Rectal smooth muscle tissue (tissue), 1 donor: ENCODE results near the gene RAB18.

Source experiments
- H3K27ac ChIP-seq: one replicate; pipeline ENCODE4 v1.7.0; 2013; ENCODE audit warnings: low read depth, low read length, inconsistent platforms
- H3K27me3 ChIP-seq: one replicate; pipeline ENCODE4 v1.7.0; 2013; ENCODE audit warnings: low read length; ENCODE audit not compliant: control insufficient read depth, insufficient read depth
- H3K36me3 ChIP-seq: one replicate; pipeline ENCODE4 v1.7.0; 2013; ENCODE audit warnings: low read length; ENCODE audit not compliant: control insufficient read depth, insufficient read depth
- H3K4me1 ChIP-seq: one replicate; pipeline ENCODE4 v1.7.0; 2013; ENCODE audit warnings: low read length; ENCODE audit not compliant: control insufficient read depth, insufficient read depth
- H3K4me3 ChIP-seq: one replicate; pipeline ENCODE4 v1.7.0; 2013; ENCODE audit warnings: low read length
- H3K9ac ChIP-seq: one replicate; pipeline ENCODE4 v1.7.0; 2013; ENCODE audit warnings: low read length

Gene RAB18

GRCh38 chr10:27536437-27536836 is 32.3 kb downstream of the RAB18 start:
- H3K36me3 ChIP-seq: peaks cover 17% of the 10 kb centered on the region
- H3K4me3 ChIP-seq: no peak overlapping the region
- no peaks in the 10 kb centered on the region for H3K27me3 ChIP-seq
- no peaks in the 10 kb centered on the region for H3K4me1 ChIP-seq
- H3K9ac ChIP-seq: no peak overlapping the region
- H3K27ac ChIP-seq: no peak overlapping the region

GRCh38 chr10:27537166-27537565 is 33.1 kb downstream of the RAB18 start:
- Histone ChIP-seq H3K4me3 (no peak overlapping the region), H3K4me1 (no peaks in the 10 kb centered on the region), H3K36me3 (peaks cover 17% of the 10 kb centered on the region), H3K27ac (no peak overlapping the region), H3K9ac (no peak overlapping the region), H3K27me3 (no peaks in the 10 kb centered on the region)

- no peaks in the 10 kb centered on the region for H3K4me1 ChIP-seq
- no peak overlapping the region for H3K27ac ChIP-seq
- peaks cover 17% of the 10 kb centered on the region for H3K36me3 ChIP-seq
- H3K9ac ChIP-seq: no peak overlapping the region
- no peaks in the 10 kb centered on the region for H3K27me3 ChIP-seq
- H3K4me3 ChIP-seq: no peak overlapping the region
These were observed 33.7 kb downstream of the RAB18 start for GRCh38 chr10:27537787-27538186.

GRCh38 chr10:27540672-27541071 is 36.6 kb downstream of the RAB18 start:
- no peaks in the 10 kb centered on the region for H3K27me3 ChIP-seq
- no peak overlapping the region for H3K27ac ChIP-seq
- H3K4me1 ChIP-seq: no peaks in the 10 kb centered on the region
- H3K9ac ChIP-seq: no peak overlapping the region
- H3K36me3 ChIP-seq: peaks cover 5% of the 10 kb centered on the region
- no peak overlapping the region for H3K4me3 ChIP-seq

- Histone ChIP-seq H3K4me3 (no peak overlapping the region), H3K36me3 (peaks cover 5% of the 10 kb centered on the region), H3K27ac (no peak overlapping the region), H3K27me3 (no peaks in the 10 kb centered on the region), H3K9ac (no peak overlapping the region), H3K4me1 (no peaks in the 10 kb centered on the region)
These were observed 38.0 kb downstream of the RAB18 start for GRCh38 chr10:27541796-27542729.

- no peak overlapping the region for H3K27ac ChIP-seq
- no peaks in the 10 kb centered on the region for H3K27me3 ChIP-seq
- H3K4me1 ChIP-seq: no peaks in the 10 kb centered on the region
- H3K36me3 ChIP-seq: peaks cover 2% of the 10 kb centered on the region
- H3K4me3 ChIP-seq: no peak overlapping the region
- H3K9ac ChIP-seq: no peak overlapping the region
These were observed 38.7 kb downstream of the RAB18 start for GRCh38 chr10:27542812-27543211.

- Histone ChIP-seq H3K9ac (no peak overlapping the region), H3K4me3 (no peak overlapping the region), H3K4me1 (no peaks in the 10 kb centered on the region), H3K27me3 (no peaks in the 10 kb centered on the region), H3K36me3 (no peaks in the 10 kb centered on the region), H3K27ac (no peak overlapping the region)
These were observed 42.9 kb downstream of the RAB18 start for GRCh38 chr10:27547047-27547446.

GRCh38 chr10:27547482-27547881 is 43.4 kb downstream of the RAB18 start:
- no peak overlapping the region for H3K9ac ChIP-seq
- H3K36me3 ChIP-seq: no peaks in the 10 kb centered on the region
- no peaks in the 10 kb centered on the region for H3K4me1 ChIP-seq
- H3K4me3 ChIP-seq: no peak overlapping the region
- no peak overlapping the region for H3K27ac ChIP-seq
- no peaks in the 10 kb centered on the region for H3K27me3 ChIP-seq

- H3K27me3 ChIP-seq: no peaks in the 10 kb centered on the region
- H3K36me3 ChIP-seq: no peaks in the 10 kb centered on the region
- no peak overlapping the region for H3K4me3 ChIP-seq
- no peaks in the 10 kb centered on the region for H3K4me1 ChIP-seq
- H3K27ac ChIP-seq: no peak overlapping the region
- no peak overlapping the region for H3K9ac ChIP-seq
These were observed 46.7 kb downstream of the RAB18 start for GRCh38 chr10:27550823-27551222.

GRCh38 chr10:27558612-27559020 is 54.5 kb downstream of the RAB18 start:
- Histone ChIP-seq H3K4me3 (no peak overlapping the region), H3K4me1 (no peaks in the 10 kb centered on the region), H3K9ac (no peak overlapping the region), H3K36me3 (no peaks in the 10 kb centered on the region), H3K27me3 (no peaks in the 10 kb centered on the region), H3K27ac (no peak overlapping the region)

GRCh38 chr10:27561334-27561733 is 57.2 kb downstream of the RAB18 start:
- no peaks in the 10 kb centered on the region for H3K27me3 ChIP-seq
- H3K36me3 ChIP-seq: no peaks in the 10 kb centered on the region
- H3K4me1 ChIP-seq: no peaks in the 10 kb centered on the region
- H3K4me3 ChIP-seq: no peak overlapping the region
- no peak overlapping the region for H3K27ac ChIP-seq
- no peak overlapping the region for H3K9ac ChIP-seq

- Histone ChIP-seq H3K36me3 (no peaks in the 10 kb centered on the region), H3K4me3 (no peak overlapping the region), H3K9ac (no peak overlapping the region), H3K4me1 (no peaks in the 10 kb centered on the region), H3K27ac (no peak overlapping the region), H3K27me3 (no peaks in the 10 kb centered on the region)
These were observed 60.3 kb downstream of the RAB18 start for GRCh38 chr10:27564398-27564797.

- no peak overlapping the region for H3K27ac ChIP-seq
- H3K36me3 ChIP-seq: no peaks in the 10 kb centered on the region
- no peaks in the 10 kb centered on the region for H3K4me1 ChIP-seq
- no peaks in the 10 kb centered on the region for H3K27me3 ChIP-seq
- no peak overlapping the region for H3K9ac ChIP-seq
- H3K4me3 ChIP-seq: no peak overlapping the region
These were observed 60.8 kb downstream of the RAB18 start for GRCh38 chr10:27564880-27565279.
